ENCODE measurements around the gene RUBCNL. TPM values are rescaled to one million over a fixed set of nuclear protein-coding genes. Genes with fewer than 3 reads are reported as not detected.

The RUBCNL gene
- total RNA-seq, 1 experiment from 2014 or later: 0.42 TPM

DNA sequence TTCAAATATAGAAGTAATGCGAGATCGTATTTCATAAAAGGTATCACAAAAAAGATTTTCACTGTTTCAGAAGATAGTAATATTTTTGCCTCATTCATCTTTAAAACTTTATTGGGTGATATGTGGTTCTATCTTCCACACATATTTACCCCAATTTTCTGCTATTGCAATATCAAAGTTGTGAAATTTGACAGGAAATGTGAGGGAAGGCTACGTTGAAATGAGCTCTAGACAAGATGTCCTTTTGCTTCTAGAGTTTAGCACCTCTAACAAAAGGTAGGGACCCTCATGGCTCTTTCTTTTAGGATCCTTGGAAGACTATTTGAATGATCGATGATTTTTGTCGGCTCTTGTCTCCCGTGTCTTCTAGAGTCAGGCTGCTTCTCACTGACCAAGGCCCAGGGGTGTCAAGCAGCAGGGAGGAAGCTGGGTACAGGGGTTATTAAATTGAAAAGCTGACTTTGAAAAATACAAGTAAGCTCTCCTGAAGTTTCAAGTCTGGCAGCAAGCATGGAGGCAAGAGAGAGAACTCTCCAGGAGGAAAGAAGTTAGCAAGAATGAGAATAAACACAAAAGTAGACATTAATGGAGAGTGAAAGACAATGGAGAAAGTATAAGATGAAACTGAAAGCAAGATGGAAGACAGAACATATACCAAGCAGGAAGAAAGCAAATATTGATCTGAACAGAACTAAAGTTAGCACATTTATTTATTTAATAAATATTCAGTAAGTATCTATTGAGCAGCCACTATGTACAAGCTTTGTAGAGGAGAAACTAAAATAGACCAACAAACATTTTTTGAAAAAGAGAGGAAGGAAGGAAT is 73.4 kb downstream of the RUBCNL start:
- no peak overlapping the region for H3K4me3 ChIP-seq (replicated peaks in 1 of 2; ENCODE audit: low read depth in 1 of 2, low read length in 2 of 2)
- H3K79me2 ChIP-seq (ENCODE audit: insufficient read depth, low read length): no peaks in the 10 kb centered on the region
- RAD21 ChIA-PET (ENCODE audit: low non-redundant PET in 1 of 2, low total read pairs in 2 of 2, uncharacterized antibody in 2 of 2, unreplicated experiment in 2 of 2): no interaction called here
- H3K9me2 ChIP-seq (ENCODE audit: insufficient read depth): no peaks in the 10 kb centered on the region
- H2AFZ ChIP-seq (ENCODE audit: low read depth, low read length, poor library complexity, severe bottlenecking): no peak overlapping the region
- CTCF ChIA-PET: no interaction called here
- intact Hi-C loops (cut with micrococcal nuclease): no loop called here
- DNase-seq (ENCODE audit: low read depth, low spot score): no peak
- no peaks in the 10 kb centered on the region for H3K27me3 ChIP-seq (ENCODE audit: insufficient read depth, low read length)
- no TSS peak for BruUV-seq (replicated peaks)
- H3K9me3 ChIP-seq (ENCODE audit: control insufficient read depth in 1 of 2, insufficient read depth in 1 of 2, low read depth in 1 of 2, low read length in 2 of 2): no peaks in the 10 kb centered on the region
- no peak overlapping the region for H3K9ac ChIP-seq (ENCODE audit: low read length)
- H3K27ac ChIP-seq (ENCODE audit: low read depth, low read length): no peak overlapping the region
- no peaks in the 10 kb centered on the region for H3K36me3 ChIP-seq (ENCODE audit: control insufficient read depth in 1 of 2, insufficient read depth in 2 of 2, low read length in 2 of 2)
- POLR2A ChIA-PET: no interaction called here
- TF ChIP-seq SRF (IDR thresholded peaks at IDR 0.05; ENCODE audit: low read depth) (no peak), TCF7L2 (IDR thresholded peaks at IDR 0.05; ENCODE audit: borderline replicate concordance, extremely low read depth, insufficient read depth, insufficient read length) (no peak), ELF1 (IDR thresholded peaks at IDR 0.05; ENCODE audit: borderline replicate concordance, low read depth) (no peak), JUND (IDR thresholded peaks at IDR 0.05) (no peak), EGR1 (IDR thresholded peaks at IDR 0.05; ENCODE audit: low read depth) (no peak), POLR2A (IDR thresholded peaks at IDR 0.05; ENCODE audit: borderline replicate concordance, extremely low read depth, insufficient read depth, insufficient read length) (no peak), CBX3 (IDR thresholded peaks at IDR 0.05; ENCODE audit: low read depth) (no peak), ZFX (IDR thresholded peaks at IDR 0.05) (no peak), SIN3A (IDR thresholded peaks at IDR 0.05; ENCODE audit: low read depth) (no peak), EZH2 (IDR thresholded peaks at IDR 0.05) (no peak), SP1 (IDR thresholded peaks at IDR 0.05; ENCODE audit: low read depth) (no peak), EZH2phosphoT487 (IDR thresholded peaks at IDR 0.05; ENCODE audit: borderline replicate concordance) (no peak), CEBPB (IDR thresholded peaks at IDR 0.05; ENCODE audit: low read depth) (no peak), YY1 (IDR thresholded peaks at IDR 0.05; ENCODE audit: extremely low read depth, insufficient replicate concordance, low read depth, low read length) (no peak), RAD21 (IDR thresholded peaks at IDR 0.05; ENCODE audit: low read depth) (no peak)
- TF ChIP-seq, protein P1, sequence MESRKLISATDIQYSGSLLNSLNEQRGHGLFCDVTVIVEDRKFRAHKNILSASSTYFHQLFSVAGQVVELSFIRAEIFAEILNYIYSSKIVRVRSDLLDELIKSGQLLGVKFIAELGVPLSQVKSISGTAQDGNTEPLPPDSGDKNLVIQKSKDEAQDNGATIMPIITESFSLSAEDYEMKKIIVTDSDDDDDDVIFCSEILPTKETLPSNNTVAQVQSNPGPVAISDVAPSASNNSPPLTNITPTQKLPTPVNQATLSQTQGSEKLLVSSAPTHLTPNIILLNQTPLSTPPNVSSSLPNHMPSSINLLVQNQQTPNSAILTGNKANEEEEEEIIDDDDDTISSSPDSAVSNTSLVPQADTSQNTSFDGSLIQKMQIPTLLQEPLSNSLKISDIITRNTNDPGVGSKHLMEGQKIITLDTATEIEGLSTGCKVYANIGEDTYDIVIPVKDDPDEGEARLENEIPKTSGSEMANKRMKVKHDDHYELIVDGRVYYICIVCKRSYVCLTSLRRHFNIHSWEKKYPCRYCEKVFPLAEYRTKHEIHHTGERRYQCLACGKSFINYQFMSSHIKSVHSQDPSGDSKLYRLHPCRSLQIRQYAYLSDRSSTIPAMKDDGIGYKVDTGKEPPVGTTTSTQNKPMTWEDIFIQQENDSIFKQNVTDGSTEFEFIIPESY (IDR thresholded peaks at IDR 0.05; ENCODE audit: extremely low read depth, insufficient replicate concordance, low read length): no peak
- TF ChIP-seq, protein P2, sequence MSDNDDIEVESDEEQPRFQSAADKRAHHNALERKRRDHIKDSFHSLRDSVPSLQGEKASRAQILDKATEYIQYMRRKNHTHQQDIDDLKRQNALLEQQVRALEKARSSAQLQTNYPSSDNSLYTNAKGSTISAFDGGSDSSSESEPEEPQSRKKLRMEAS (IDR thresholded peaks at IDR 0.05): no peak
- TF ChIP-seq, protein P3, sequence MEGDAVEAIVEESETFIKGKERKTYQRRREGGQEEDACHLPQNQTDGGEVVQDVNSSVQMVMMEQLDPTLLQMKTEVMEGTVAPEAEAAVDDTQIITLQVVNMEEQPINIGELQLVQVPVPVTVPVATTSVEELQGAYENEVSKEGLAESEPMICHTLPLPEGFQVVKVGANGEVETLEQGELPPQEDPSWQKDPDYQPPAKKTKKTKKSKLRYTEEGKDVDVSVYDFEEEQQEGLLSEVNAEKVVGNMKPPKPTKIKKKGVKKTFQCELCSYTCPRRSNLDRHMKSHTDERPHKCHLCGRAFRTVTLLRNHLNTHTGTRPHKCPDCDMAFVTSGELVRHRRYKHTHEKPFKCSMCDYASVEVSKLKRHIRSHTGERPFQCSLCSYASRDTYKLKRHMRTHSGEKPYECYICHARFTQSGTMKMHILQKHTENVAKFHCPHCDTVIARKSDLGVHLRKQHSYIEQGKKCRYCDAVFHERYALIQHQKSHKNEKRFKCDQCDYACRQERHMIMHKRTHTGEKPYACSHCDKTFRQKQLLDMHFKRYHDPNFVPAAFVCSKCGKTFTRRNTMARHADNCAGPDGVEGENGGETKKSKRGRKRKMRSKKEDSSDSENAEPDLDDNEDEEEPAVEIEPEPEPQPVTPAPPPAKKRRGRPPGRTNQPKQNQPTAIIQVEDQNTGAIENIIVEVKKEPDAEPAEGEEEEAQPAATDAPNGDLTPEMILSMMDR (IDR thresholded peaks at IDR 0.05 in 2 of 3, conservative IDR thresholded peaks at IDR 0.05 in 1 of 3; ENCODE audit: borderline replicate concordance in 1 of 3, insufficient read depth in 1 of 3, low read depth in 2 of 3, low read length in 2 of 3): no peak
- TF ChIP-seq, protein P4, sequence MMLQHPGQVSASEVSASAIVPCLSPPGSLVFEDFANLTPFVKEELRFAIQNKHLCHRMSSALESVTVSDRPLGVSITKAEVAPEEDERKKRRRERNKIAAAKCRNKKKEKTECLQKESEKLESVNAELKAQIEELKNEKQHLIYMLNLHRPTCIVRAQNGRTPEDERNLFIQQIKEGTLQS (IDR thresholded peaks at IDR 0.05): no peak
- no peak for ATAC-seq
- H3K4me1 ChIP-seq (ENCODE audit: control insufficient read depth in 1 of 2, insufficient read depth in 2 of 2, low read length in 2 of 2): no peaks in the 10 kb centered on the region
- H4K20me1 ChIP-seq (ENCODE audit: insufficient read depth): no peaks in the 10 kb centered on the region
- H3K4me2 ChIP-seq (ENCODE audit: low read length): no peak overlapping the region
